Neural cell (in vitro differentiated cells): ENCODE measurements around the gene COL27A1. TPM values are rescaled to one million over a fixed set of nuclear protein-coding genes. Genes with fewer than 3 reads are reported as not detected.

Experiments used
- H2AFZ ChIP-seq: fragments of 200-600, 300-800 bp; sonication (generic), shearing (Covaris generic); 2 replicates; pipeline ENCODE4 v1.6.0; 2014; ENCODE audit warnings: low read depth, mild to moderate bottlenecking, antibody characterized with exemption, low read length, moderate library complexity
- H3F3A ChIP-seq: fragments of 200-600 bp; shearing (Covaris generic); 2 replicates; pipeline ENCODE4 v1.6.1; 2016; ENCODE audit warnings: mild to moderate bottlenecking, moderate library complexity, mixed read lengths, antibody characterized with exemption, low read length; ENCODE audit not compliant: insufficient read depth, poor library complexity, severe bottlenecking
- H3K27ac ChIP-seq: fragments of 200-600, 300-800 bp; sonication (generic), shearing (Covaris generic); 2 replicates; pipeline ENCODE4 v1.5.1; 2014; ENCODE audit warnings: mild to moderate bottlenecking, low read length, moderate library complexity
- H3K27me3 ChIP-seq: fragments of 300-800, 200-600 bp; sonication (generic), shearing (Covaris generic); 2 replicates; pipeline ENCODE4 v1.6.0; 2014; ENCODE audit warnings: mild to moderate bottlenecking, low read depth, low read length, moderate library complexity; ENCODE audit not compliant: insufficient read depth
- H3K36me3 ChIP-seq: fragments of 300-800, 200-600 bp; sonication (generic), shearing (Covaris generic); 2 replicates; pipeline ENCODE4 v1.5.1; 2014; ENCODE audit warnings: mild to moderate bottlenecking, antibody characterized with exemption, low read length, moderate library complexity; ENCODE audit not compliant: insufficient read depth
- H3K4me2 ChIP-seq: fragments of 300-800, 200-600 bp; sonication (generic), shearing (Covaris generic); 2 replicates; pipeline ENCODE4 v1.6.0; 2014; ENCODE audit warnings: mild to moderate bottlenecking, low read length
- H3K4me3 ChIP-seq: fragments of 300-800, 200-600 bp; sonication (generic), shearing (Covaris generic); 2 replicates; pipeline ENCODE4 v1.5.1; 2014; ENCODE audit warnings: mild to moderate bottlenecking, low read length, moderate library complexity
- H3K79me2 ChIP-seq: fragments of 200-600 bp; shearing (Covaris generic); replicated peaks from 2 replicates; pipeline ENCODE4 v1.6.0; 2014; ENCODE audit warnings: mild to moderate bottlenecking, low read length, moderate library complexity; ENCODE audit not compliant: insufficient read depth
- H3K9ac ChIP-seq: fragments of 300-800, 200-600 bp; sonication (generic), shearing (Covaris generic); 2 replicates; pipeline ENCODE4 v1.6.1; 2016; ENCODE audit warnings: mild to moderate bottlenecking, low read length, mixed read lengths
- H3K9me2 ChIP-seq: fragments of 200-600 bp; shearing (Covaris generic); 2 replicates; pipeline ENCODE4 v1.6.1; 2016; ENCODE audit warnings: mild to moderate bottlenecking, low read length, mixed read lengths; ENCODE audit not compliant: insufficient read depth
- H3K9me3 ChIP-seq: fragments of 200-600, 300-800 bp; sonication (generic), shearing (Covaris generic); 2 replicates; pipeline ENCODE4 v1.6.1; 2016; ENCODE audit warnings: mild to moderate bottlenecking, mixed run types, low read length, moderate library complexity, mixed read lengths
- H4K20me1 ChIP-seq: fragments of 200-600 bp; shearing (Covaris generic); 2 replicates; pipeline ENCODE4 v1.6.1; 2016; ENCODE audit warnings: mild to moderate bottlenecking, mixed run types; ENCODE audit not compliant: insufficient read depth
- CTCF ChIP-seq: fragments of 450-650 bp; IDR thresholded peaks from 2 replicates; pipeline ENCODE4 v1.5.1; 2014; ENCODE audit warnings: antibody characterized with exemption, mild to moderate bottlenecking, moderate library complexity; ENCODE audit not compliant: poor library complexity, severe bottlenecking
- EP300 ChIP-seq: fragments of 450-650 bp; conservative IDR thresholded peaks from 2 replicates; pipeline ENCODE4 v1.6.1; 2014; ENCODE audit warnings: antibody characterized with exemption, mild to moderate bottlenecking, moderate library complexity; ENCODE audit not compliant: poor library complexity, severe bottlenecking
- EZH2 ChIP-seq: fragments of 200-600, 300-800 bp; shearing (Covaris generic), sonication (generic); IDR thresholded peaks from 2 replicates; pipeline ENCODE4 v1.6.1; 2014; ENCODE audit warnings: antibody characterized with exemption, low read length, borderline replicate concordance, mild to moderate bottlenecking; ENCODE audit not compliant: insufficient read depth, poor library complexity, severe bottlenecking
- MXI1 ChIP-seq: fragments of 450-650 bp; conservative IDR thresholded peaks from 2 replicates; pipeline ENCODE4 v1.6.1; 2014; ENCODE audit warnings: antibody characterized with exemption, mild to moderate bottlenecking; ENCODE audit not compliant: poor library complexity, severe bottlenecking
- POLR2AphosphoS5 ChIP-seq: IDR thresholded peaks from 2 replicates; pipeline ENCODE4 v1.6.1; 2012
- RAD21 ChIP-seq: fragments of 450-650 bp; conservative IDR thresholded peaks from 2 replicates; pipeline ENCODE4 v1.6.1; 2014; ENCODE audit warnings: antibody characterized with exemption, mild to moderate bottlenecking, moderate library complexity
- REST ChIP-seq: IDR thresholded peaks from 2 replicates; pipeline ENCODE4 v1.6.1; 2012; ENCODE audit warnings: borderline replicate concordance
- SMC3 ChIP-seq: fragments of 450-650 bp; conservative IDR thresholded peaks from 2 replicates; pipeline ENCODE4 v1.6.1; 2014; ENCODE audit warnings: antibody characterized with exemption, mild to moderate bottlenecking, moderate library complexity; ENCODE audit not compliant: poor library complexity
- TAF1 ChIP-seq: IDR thresholded peaks from 2 replicates; pipeline ENCODE4 v1.6.1; 2012; ENCODE audit warnings: low read depth
- polyA plus RNA-seq: library from polyadenylated mRNA; depleted of rRNA; stranded (reverse); fragments of >200 nt; gene quantifications from 2 replicates; pipeline ENCODE4 v1.2.3, GENCODE V29; 2014

Gene COL27A1
- polyA plus RNA-seq, 1 donor from 2014 or later, result 0.25 TPM

- Histone ChIP-seq H3K9ac (no peak overlapping the region), H3K27me3 (no peaks in the 10 kb centered on the region), H3F3A (no peaks in the 10 kb centered on the region), H3K4me3 (no peak overlapping the region), H3K36me3 (no peaks in the 10 kb centered on the region), H4K20me1 (no peaks in the 10 kb centered on the region), H2AFZ (no peak overlapping the region), H3K9me2 (no peaks in the 10 kb centered on the region), H3K9me3 (no peaks in the 10 kb centered on the region), H3K27ac (no peak overlapping the region), H3K79me2 (no peaks in the 10 kb centered on the region), H3K4me2 (no peak overlapping the region)
- TF ChIP-seq POLR2AphosphoS5 (no peak), MXI1 (no peak)
These were observed 37.7 kb upstream of the COL27A1 start for GRCh38 chr9:114117614-114117995.

- Histone ChIP-seq H4K20me1 (no peaks in the 10 kb centered on the region), H3K79me2 (no peaks in the 10 kb centered on the region), H3K27me3 (no peaks in the 10 kb centered on the region), H3K4me2 (no peak overlapping the region), H3K9me3 (no peaks in the 10 kb centered on the region), H2AFZ (no peak overlapping the region), H3K9ac (no peak overlapping the region), H3F3A (no peaks in the 10 kb centered on the region), H3K36me3 (no peaks in the 10 kb centered on the region), H3K4me3 (no peak overlapping the region), H3K9me2 (no peaks in the 10 kb centered on the region), H3K27ac (no peak overlapping the region)
- no peak for TF ChIP-seq POLR2AphosphoS5
- TF ChIP-seq CTCF, result no peak
- no peak for TF ChIP-seq SMC3
These were observed 37.1 kb upstream of the COL27A1 start for GRCh38 chr9:114117996-114118830.

- Histone ChIP-seq H3K36me3 (no peaks in the 10 kb centered on the region), H3F3A (no peaks in the 10 kb centered on the region), H3K9me3 (no peaks in the 10 kb centered on the region), H3K9me2 (no peaks in the 10 kb centered on the region), H3K79me2 (no peaks in the 10 kb centered on the region), H3K27ac (no peak overlapping the region), H3K27me3 (no peaks in the 10 kb centered on the region), H3K9ac (no peak overlapping the region), H4K20me1 (no peaks in the 10 kb centered on the region), H2AFZ (no peak overlapping the region), H3K4me2 (no peak overlapping the region), H3K4me3 (no peak overlapping the region)
- TF ChIP-seq CTCF (no peak), RAD21 (no peak), EZH2 (no peak), REST (no peak), TAF1 (no peak), POLR2AphosphoS5 (no peak), SMC3 (no peak), EP300 (no peak), MXI1 (no peak)
These were observed 35.8 kb upstream of the COL27A1 start for GRCh38 chr9:114119242-114120191.
